ENCODE results near the gene ZDHHC14.

Gene ZDHHC14

DNA sequence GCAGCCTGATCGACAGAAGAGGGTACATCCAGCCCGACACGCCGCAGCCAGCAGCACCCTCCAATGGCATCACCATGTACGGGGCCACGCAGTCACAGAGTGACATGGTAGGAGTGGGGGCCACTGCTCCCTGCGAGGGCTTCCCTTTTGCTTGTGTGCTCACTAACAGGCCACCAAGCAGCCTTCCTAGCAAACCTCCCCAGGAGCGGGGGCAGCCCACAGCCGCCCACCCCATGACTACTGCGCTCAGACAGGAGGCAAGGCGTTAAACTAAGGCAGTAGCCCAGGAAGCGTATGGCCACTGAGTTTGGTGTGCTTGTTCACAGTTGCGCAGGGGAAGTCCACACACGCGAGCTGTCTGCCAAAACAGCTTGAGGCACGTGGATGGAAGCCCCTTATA is 272.5 kb downstream of the ZDHHC14 start:
- no peak for DNase-seq

DNA sequence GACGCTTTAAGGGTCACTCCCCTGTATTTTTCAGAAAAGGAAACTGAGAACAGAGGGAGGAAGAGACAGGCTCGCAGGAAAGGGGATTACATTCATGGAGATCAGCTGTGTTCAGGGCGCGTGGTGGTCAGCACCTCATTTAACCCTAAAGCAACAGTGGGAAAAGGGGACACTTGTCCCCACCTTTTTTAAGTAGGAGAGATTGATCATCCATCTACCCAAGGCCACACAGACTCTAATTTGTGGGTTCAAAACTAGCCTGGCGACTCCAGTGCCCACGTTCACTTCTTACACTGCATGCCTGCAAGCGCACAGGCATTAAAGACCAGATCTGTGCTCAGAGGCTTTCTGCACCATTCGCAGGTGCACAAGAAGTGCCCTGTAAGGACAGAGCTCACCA is 274.1 kb downstream of the ZDHHC14 start:
- DNase-seq: no peak

DNA sequence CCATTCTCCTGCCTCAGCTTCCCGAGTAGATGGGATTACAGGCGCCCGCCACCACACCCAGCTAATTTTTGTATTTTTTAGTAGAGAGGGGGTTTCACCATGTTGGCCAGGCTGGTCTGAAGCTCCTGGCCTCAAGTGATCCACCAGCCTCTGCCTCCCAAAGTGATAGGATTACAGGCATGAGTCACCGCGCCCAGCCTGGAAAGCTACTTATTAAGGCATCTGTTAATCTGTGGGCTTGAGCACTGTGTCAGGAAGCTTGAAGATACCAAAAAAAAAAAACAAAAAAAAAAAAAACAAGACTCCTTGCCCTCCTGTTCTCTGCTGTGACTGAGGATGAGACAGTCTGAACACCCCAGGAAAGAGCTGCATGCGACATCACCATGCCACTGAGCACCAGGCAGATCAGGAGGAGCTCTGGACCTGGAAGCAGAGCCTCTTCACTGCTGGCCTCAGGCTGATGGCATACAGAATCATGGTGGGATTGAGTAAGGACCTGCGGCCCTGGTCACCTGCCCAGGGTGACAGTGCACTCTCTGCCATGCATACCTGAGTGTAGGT is 275.5 kb downstream of the ZDHHC14 start:
- no peak for DNase-seq

DNA sequence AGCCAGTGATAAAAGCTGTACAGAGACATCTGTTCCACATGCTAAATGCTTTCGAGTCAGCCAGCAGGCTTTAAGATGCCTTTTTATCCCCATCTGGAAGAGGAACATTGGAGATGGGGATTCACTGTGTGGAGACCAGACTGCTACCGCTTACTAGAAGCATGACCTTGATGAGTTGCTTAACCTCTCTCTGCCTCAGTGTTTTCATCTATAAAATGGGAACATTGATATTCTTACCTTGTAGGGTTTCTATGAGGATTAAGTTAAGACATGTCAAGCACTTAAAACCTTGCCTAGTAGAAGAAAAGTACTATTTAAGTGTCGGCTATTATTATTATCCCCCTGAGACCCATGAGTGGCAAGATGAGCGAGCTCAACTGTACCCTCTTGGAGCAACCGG is 276.8 kb downstream of the ZDHHC14 start:
- no peak for DNase-seq

DNA sequence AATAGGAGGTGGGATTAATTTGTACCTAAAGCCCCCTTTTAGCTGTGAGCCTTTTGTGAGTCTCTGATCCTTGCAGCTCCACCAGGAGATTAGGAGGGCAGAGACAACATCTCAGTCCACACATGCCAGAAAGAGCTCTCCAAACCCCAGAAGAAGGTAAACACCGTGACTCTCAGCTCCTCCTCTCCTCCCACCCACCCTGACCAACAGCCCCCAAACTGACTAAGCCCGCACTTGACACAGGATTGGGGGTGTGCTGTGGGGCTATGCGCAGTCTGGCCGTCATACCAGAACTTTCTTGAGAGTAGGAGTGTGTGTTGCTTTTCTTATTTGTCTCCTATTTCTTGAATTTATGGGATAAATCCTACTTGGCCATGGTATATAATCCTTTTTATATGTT is 277.3 kb downstream of the ZDHHC14 start:
- DNase-seq: no peak

DNA sequence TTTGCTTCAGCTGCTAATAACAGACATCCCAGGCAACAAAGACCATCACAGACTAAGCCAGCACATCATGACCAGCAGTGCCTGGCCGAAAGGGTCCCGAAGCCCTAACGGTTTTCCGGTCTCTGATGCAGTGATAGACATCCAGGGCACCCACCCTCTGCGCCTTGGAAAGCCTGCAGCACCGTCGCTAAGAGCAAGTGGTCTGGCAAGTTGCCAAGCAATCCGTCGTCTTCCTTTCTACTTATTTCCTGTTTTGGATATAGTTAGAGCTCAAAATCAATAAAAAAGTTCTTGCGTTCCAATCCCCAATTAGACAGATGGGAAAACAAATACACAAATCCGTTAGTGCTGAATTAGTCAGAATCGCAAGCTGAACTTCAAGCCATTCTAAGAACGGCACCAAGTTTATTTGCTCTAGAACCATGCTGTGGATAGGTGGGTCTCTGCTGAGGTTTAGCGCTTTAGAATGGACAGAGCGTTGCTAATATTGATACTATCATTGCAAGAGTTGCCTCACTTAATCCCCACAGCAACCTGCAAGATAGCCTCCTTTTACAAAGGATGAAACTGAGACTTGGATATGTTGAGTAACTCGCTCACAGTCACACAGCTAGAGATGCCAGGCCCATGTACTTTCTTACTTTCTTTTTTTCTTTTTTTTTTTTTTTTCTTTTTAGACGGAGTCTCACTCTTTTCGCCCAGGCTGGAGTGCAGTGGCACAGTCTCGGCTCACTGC is 278.7 kb downstream of the ZDHHC14 start:
- DNase-seq: no peak

DNA sequence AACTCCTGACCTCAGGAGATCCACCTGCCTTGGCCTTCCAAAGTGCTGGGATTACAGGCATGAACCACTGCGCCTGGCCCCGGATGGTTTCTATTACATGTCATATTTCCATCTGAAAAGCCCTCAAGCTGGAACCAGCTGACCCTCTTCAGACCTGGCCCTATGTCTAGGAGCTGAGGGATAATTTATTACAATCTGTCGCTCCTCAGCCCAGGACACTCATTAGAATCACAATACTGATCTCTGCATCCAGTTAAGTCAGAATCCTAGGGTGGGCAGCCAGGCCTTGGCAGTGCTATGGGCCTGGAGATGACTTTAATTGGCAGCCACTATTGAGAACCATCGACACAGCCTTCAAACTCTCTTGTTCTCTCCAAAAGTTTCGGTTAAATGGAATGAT is 279.4 kb downstream of the ZDHHC14 start:
- no peak for DNase-seq

DNA sequence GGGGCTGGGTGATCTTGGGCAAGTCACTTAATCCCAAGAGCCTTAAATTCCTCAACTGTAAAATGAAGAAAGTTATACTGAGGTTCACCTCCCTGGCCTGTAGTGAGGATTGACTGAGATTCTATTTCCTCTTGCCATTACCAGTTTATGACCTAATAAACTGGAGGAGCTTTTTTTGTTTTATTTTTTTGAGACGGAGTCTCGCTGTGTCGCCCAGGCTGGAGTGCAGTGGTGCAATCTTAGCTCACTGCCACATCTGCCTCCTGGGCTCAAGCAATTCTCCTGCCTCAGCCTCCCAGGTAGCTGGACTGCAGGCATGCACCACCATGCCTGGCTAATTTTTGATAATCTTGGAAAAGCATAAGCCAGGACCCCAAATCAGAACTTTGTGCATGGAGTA is 280.7 kb downstream of the ZDHHC14 start:
- DNase-seq: no peak

DNA sequence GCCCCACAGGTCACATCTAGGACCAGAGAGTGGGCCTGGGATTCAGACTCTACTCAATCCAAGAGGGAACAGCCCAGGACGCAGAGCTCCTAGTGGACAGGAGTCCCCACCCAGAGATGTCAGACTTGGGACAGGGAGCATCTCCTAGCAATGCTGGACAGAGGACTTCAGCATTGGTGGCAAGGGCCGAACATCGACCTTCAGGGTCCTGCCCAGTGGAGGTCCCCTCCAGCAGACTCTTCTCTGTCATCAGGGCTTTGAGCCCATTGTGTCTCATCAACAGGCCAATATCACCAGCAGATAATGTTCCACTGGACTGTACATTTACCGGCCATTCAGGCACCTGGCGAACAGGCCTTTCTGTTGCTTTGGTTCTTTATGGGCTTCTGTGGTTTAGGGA is 282.3 kb downstream of the ZDHHC14 start:
- no peak for DNase-seq

DNA sequence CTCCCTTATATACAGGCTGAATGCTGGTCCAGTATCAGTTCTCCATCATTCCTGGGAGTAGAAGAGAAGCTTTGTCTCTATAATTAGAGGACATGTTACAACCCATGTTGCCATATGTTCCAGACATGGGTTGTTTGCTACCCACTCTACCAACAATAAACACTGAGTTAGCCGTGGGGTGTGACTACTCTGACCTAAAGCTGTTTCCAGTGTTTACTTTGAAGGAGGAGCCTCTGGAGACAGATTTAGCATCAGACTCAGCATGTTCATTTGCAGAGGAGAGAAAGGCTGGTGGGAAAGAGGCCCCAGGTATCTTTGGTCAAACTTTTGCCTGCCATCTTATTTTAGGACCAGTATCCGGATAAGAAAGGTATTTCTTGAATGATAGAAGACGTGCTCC is 284.2 kb downstream of the ZDHHC14 start:
- DNase-seq: no peak

DNA sequence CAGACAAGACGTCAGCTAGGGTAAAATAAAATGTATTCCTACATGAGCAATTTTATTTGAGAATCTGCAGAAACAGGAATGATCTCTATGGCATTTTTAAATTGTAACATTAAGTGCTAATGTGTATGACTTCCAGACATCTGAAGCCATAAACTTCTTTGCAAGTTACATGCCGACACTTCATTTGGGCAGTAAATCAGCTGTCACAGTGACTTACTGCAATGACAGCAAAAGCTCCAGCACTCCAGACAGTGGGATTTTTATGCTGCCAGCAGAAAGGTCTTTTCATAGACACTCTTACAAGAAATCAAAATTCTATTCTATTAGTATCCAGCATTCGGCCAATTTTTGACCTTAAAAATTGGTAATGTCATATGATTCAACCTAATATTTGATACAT is 285.7 kb downstream of the ZDHHC14 start:
- no peak for DNase-seq

DNA sequence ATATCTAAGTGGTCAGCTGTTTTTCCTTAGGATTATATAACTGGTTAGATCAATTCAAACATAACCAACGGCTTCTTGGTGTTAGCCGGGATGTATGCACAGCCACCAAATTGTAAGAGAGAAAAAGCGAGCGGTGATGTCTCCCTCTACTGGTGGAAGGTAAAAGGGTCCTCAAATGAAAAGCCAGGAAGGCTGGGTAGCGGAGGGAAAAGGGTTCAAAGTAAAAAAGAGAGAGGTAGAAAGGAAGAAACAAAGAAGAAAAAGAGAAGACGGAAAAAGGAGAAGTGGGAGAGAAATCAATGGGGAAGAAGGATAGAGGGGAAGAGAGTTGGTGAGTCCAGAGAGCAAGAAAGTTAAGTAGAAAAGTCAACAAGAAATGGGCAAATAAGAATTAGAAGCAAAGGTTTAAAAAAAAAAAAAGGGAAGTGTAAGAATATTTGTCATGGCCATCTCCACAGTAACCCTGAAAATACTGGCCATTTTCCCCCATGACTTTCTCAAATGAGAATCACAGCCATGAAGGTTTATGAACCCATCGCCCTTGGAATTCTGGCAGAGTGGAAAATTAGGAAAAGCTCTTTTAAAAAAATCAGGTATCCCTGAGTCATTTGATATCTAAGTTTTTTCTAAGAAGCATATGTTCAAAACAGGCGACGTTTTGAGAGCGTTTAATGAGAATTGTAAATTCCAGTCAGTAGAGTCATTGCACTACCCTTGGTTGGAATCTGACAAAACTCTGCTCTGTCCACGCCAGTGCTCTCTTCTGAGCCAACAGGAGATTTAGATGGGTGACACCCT is 286.4 kb downstream of the ZDHHC14 start:
- peak; percentile 41 for DNase-seq

DNA sequence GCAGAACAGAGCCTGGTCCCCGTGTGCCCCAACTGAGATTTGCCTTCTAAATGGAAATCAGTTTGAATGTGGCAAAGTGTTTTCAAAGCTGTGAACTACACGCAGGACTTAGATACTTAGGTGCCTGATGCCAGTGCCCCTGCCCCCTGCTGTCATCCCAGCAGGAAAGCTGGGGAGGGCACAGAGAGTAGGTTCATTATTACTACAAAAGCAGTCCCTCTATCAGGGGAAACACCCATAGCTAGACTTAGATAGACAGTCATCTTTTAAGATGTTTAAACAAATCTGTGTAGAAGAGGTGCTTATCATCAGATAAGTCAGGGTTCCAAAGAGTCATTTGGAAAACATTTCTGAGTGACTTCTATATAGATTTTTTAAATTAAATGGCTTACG is 287.0 kb downstream of the ZDHHC14 start:
- DNase-seq: no peak

DNA sequence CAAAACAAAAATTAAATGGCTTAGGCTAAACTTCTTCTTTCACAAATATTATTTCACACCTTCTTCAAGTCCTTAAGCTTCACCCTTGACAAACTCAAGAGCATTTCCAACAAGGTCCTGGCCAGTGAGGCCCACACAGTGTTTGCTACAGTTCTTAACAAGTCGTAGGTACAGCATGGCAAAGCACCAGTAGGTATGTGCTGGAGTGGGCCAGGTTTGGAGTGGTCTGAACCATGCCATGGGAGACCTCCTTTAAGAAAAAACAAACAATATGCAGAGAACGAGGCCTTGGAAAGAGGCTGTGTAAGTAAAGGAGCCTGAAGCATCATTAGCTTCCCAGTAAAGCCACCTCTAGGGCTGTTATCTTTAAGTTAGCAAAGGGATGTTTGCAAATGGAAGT is 287.7 kb downstream of the ZDHHC14 start:
- no peak for DNase-seq

DNA sequence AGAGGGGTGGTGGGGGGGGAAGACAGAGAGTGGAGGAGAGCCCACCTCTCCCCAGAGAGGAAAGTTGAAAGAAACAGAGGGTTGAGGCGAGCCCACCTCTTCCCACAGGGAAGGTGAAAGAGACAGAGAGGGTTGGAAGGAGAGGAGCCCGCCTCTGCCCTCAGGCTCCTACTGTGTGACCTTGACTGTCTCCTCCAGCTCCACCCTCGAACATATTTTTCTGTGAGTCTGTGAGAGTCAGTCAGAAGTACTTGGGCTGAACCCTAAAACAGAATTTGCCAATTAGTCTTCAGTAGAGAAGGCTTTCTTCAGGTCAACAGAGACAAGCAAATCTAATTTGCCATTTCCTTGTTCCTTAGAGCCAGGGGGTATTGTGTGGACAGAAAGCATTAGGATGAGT is 288.3 kb downstream of the ZDHHC14 start:
- DNase-seq: no peak

DNA sequence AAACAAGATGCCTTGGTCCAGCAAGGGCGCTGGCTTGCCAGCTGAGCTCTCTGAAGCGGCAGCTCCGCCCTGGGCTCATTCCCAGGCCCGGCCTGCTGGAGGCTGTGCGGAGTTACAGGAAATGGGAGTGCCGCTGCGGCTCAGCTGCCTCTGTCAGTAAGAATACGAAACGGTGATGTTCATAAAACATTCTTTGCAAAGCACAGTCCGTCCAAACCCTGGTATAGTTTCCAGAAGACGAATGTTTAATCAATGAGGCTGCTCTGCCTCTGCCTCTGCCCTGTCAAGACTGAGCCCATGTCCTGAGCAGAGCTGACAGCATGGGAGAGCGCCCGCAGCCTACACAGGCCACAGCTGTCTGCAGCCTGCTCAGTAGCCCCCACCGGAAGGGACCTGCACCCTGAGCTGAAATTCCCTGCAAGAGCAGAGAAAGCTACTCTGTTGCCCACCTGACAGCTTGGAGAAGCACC is 288.8 kb downstream of the ZDHHC14 start:
- no peak for DNase-seq

DNA sequence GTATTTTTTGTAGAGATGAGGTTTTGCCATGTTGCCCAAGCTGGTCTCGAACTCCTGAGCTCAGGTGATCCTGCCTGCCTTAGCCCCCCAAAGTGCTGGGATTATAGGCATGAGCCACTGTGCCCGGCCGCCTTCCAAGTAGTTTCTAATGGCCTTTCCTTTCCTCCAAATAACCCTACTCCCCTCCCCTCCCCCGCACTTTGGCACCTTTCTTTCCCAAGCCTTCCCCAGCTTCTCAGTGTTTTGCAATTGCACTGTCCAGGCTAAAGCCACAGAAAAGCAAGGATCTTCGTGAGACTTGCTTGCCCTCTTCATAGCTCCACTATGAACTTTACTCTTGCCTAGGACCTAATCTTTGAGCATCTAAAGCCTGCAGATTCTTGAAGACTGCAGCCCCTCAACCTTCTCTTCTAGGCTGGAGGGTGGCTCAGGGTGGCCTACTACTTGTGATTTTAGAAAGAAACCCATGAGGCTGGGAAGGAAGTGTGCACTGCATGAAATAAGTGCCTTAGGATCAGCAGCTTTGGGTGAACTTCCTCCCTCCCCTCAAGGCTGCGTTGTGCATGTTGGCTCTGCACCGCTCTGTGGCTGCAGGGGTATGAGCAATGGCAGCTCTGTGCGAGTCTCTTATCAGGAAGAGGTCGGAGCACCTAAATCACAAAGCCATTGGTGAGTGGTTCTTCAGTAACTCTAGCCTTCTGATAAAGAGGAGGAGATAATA is 289.6 kb downstream of the ZDHHC14 start:
- DNase-seq: no peak

DNA sequence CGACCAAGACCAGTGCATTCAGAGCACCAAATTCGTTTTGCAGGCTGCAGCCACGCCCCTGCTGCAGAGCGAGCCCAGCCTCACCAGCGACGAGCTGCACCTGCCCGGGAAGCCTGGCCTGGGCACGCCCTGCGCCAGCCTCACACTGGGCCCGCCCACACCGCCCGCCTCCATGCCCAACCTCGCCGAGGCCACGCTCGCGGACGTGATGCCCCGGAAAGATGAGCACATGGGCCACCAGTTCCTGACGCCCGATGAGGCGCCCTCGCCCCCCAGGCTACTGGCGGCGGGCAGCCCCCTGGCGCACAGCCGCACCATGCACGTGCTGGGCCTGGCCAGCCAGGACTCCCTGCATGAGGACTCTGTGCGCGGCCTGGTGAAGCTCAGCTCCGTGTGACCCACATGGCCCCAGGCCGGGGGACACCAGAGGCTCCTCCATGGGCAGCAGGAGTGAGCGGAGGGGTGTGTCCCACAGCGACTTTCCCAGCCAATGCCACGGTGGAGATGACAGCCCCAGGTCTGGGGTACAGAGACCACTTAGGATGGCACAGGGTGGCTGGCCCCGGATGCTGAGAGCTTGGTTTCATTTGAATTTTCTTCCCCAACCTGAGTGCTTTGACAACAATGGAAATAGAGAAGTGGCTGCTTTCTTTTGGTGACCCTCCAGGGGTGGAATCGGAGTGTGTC is 291.9 kb downstream of the ZDHHC14 start:
- no peak for DNase-seq

DNA sequence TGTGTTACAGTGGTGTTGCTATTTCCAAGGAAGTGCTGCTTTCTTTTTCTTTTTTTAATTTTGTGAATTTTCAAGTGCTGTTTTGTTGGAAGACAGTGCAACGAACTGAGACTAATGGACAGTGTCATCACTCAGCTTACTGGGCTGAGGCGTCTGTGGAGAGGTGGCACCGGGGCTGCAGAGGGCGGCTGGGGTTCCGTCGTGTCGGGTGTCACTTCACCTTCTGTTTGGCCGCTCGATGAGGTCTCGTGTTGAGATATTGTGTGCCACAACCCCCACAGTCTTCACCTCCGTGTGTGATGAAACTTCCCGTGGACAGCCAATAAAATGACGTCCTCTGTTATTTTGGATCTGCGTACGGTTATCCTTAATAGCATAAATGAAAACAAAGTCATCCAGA is 292.6 kb downstream of the ZDHHC14 start:
- no peak for DNase-seq

DNA sequence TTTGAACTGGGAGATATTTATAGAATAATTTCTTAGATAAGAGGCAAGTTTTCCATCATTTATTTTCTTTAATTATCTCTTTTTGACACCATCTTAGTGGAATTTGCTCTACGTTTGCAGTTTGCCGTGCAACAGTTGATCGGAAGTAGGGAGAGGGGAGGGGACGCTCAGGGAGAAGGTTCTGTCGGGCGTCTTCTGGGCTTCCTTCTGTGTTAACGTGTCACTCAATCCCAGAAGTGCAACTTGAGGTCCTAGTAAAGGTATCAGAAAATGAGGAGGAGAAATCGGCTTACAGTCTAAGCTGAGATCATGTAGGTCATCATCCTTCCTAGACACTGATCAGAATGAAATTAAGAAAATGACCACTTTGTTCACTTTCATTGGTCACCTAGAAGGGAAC is 293.1 kb downstream of the ZDHHC14 start:
- DNase-seq: no peak

DNA sequence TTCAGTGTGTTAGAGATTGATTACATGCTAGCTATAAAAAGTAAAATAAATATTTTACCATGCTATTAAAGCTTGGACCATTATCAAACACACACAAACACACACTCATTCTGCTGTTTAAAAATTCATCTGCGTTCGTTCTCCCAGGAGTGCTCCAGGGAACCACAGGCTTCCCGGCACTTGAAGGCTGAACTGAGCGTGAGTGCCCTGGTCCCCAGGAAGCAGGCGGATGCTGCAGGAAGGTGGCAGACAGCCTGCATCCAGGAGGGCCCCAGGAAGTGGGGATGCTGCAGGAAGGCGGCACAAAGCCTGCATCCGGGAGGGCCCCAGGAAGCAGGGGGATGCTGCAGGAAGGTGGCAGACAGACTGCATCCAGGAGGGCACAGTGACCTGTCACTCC is 294.8 kb downstream of the ZDHHC14 start:
- DNase-seq: no peak

DNA sequence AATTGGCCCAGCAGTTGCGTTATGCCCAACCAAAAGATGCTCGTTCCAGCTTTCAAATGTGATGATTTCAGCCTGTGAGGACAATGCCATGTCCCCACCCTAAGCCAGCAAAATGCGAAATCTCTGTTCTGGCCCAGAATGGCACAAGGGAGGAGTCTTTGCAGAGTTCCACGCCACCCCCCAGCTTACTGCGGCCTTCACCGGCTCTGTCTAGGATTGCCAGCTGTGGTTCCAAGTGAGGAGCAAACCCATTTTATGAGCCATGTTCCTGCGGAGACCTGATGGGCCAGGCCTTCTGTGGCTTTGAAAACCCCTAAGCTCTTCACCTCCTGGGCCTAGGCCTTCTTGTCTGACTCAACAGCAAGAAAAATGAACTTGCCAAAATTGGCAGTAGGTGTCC is 295.3 kb downstream of the ZDHHC14 start:
- DNase-seq: no peak

DNA sequence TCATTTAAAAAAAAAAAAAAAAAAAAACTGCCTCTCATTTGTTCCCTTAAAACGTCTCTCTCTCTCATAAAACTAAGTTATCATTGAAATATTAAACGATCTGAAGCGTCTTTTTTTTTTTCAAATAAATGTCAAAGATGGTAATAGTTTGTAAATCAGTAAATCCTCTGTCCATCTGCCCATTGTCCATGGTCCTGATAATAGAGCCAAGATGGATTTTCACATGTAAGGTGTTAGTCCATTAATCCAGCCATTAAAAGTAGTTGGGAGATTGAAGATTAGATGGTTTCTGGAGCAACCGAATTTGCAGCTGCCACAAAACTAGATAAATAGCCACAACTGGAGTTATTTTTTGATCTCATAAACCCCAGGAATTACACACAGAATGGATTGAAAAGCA is 296.2 kb downstream of the ZDHHC14 start:
- no peak for DNase-seq

All from CD4-positive, alpha-beta T cell treated with Interleukin-15 for 1 hour (primary cell).